Measurements from ENCODE around the gene NAT8. TPM values are rescaled to one million over a fixed set of nuclear protein-coding genes. Genes with fewer than 3 reads are reported as not detected.
"Not testable (repeated sequence)": the region's sequence is repeated elsewhere in the genome, so short reads cannot be mapped to it uniquely, and the experiment has no call there.

NAT8 gene
- total RNA-seq, 1 experiment from 2014 or later: not detected

GRCh38 chr2:73638429-73638828, 3.8 kb downstream of the NAT8 start:
- no peak for DNase-seq (ENCODE audit: low spot score)

GRCh38 chr2:73636977-73637376, 5.2 kb downstream of the NAT8 start:
- DNase-seq (ENCODE audit: low spot score): not testable (repeated sequence)

GRCh38 chr2:73630662-73631266, 11.5 kb downstream of the NAT8 start:
- DNase-seq (ENCODE audit: low spot score): peak; percentile 20

GRCh38 chr2:73628493-73628892, 13.7 kb downstream of the NAT8 start:
- DNase-seq (ENCODE audit: low spot score): not testable (repeated sequence)

- not testable (repeated sequence) for DNase-seq (ENCODE audit: low spot score)
Observed at GRCh38 chr2:73626237-73626636, 16.0 kb downstream of the NAT8 start.

GRCh38 chr2:73624625-73625024, 17.6 kb downstream of the NAT8 start:
- peak; percentile 12 for DNase-seq (ENCODE audit: low spot score)

- not testable (repeated sequence) for DNase-seq (ENCODE audit: low spot score)
Observed at GRCh38 chr2:73624036-73624435, 18.2 kb downstream of the NAT8 start.

- not testable (repeated sequence) for DNase-seq (ENCODE audit: low spot score)
Observed at GRCh38 chr2:73619925-73620324, 22.3 kb downstream of the NAT8 start.

- DNase-seq (ENCODE audit: low spot score): no peak
Observed at GRCh38 chr2:73614997-73615396, 27.2 kb downstream of the NAT8 start.

- DNase-seq (ENCODE audit: low spot score): no peak
Observed at GRCh38 chr2:73614105-73614504, 28.1 kb downstream of the NAT8 start.

GRCh38 chr2:73611867-73612266, 30.4 kb downstream of the NAT8 start:
- DNase-seq (ENCODE audit: low spot score): no peak

GRCh38 chr2:73611193-73611592, 31.0 kb downstream of the NAT8 start:
- DNase-seq (ENCODE audit: low spot score): no peak

GRCh38 chr2:73610111-73610510, 32.1 kb downstream of the NAT8 start:
- DNase-seq (ENCODE audit: low spot score): no peak

GRCh38 chr2:73604589-73604988, 37.6 kb downstream of the NAT8 start:
- not testable (repeated sequence) for DNase-seq (ENCODE audit: low spot score)

- DNase-seq (ENCODE audit: low spot score): not testable (repeated sequence)
Observed at GRCh38 chr2:73603099-73603588, 39.1 kb downstream of the NAT8 start.

GRCh38 chr2:73601780-73602179, 40.4 kb downstream of the NAT8 start:
- DNase-seq (ENCODE audit: low spot score): no peak

GRCh38 chr2:73594251-73594650, 48.0 kb downstream of the NAT8 start:
- DNase-seq (ENCODE audit: low spot score): no peak

- no peak for DNase-seq (ENCODE audit: low spot score)
Observed at GRCh38 chr2:73593680-73594079, 48.5 kb downstream of the NAT8 start.

Other genes with a start within 250 kb of the NAT8 start
- 16.6 and 18.8 TPM in 2 replicates for gene TPRKB, start 94.9 kb upstream of the NAT8 start, total RNA-seq (2014; rRNA removed; shearing (Covaris generic))
- 17.8 and 18.4 TPM in 2 replicates for gene DUSP11, start 137.7 kb upstream of the NAT8 start, total RNA-seq (2014; rRNA removed; shearing (Covaris generic))
- gene C2orf78, start 141.8 kb upstream of the NAT8 start, total RNA-seq (2014; rRNA removed; shearing (Covaris generic)): not detected in 2 replicates
- gene STAMBP, start 186.5 kb upstream of the NAT8 start, total RNA-seq (2014; rRNA removed; shearing (Covaris generic)): 20.9 and 28.2 TPM in 2 replicates

Measured in HT-29 (cell line).